Sigmoid colon (tissue), 4 donors: ENCODE results near the gene MPP3.

Experiments used
- EP300 ChIP-seq, 4 donors: sonication (generic); formaldehyde crosslinking; IDR thresholded peaks; one replicate each; pipeline ENCODE4 v1.6.1; 2017; ENCODE audit warnings: antibody characterized with exemption in 4 of 4
- POLR2A ChIP-seq, 2 donors: fragments of 450-650 bp; IDR thresholded peaks; one replicate each; pipeline ENCODE4 v1.6.1; 2016; ENCODE audit warnings: antibody characterized with exemption in 2 of 2, mild to moderate bottlenecking in 2 of 2, moderate library complexity in 2 of 2
- POLR2AphosphoS5 ChIP-seq, 4 donors: sonication (generic); formaldehyde crosslinking; IDR thresholded peaks; one replicate each; pipeline ENCODE4 v1.6.1; 2017; ENCODE audit warnings: antibody characterized with exemption in 4 of 4
- TF ChIP-seq, protein P1 (sequence below), 4 experiments: fragments of 450-650 bp in 3 of 4; fragments of 200-600 bp in 1 of 4; IDR thresholded peaks; one replicate each; pipeline ENCODE4 v1.5.1; 2016 to 2019; ENCODE audit warnings: antibody characterized with exemption in 4 of 4, mild to moderate bottlenecking in 3 of 4, moderate library complexity in 2 of 4

DNA sequence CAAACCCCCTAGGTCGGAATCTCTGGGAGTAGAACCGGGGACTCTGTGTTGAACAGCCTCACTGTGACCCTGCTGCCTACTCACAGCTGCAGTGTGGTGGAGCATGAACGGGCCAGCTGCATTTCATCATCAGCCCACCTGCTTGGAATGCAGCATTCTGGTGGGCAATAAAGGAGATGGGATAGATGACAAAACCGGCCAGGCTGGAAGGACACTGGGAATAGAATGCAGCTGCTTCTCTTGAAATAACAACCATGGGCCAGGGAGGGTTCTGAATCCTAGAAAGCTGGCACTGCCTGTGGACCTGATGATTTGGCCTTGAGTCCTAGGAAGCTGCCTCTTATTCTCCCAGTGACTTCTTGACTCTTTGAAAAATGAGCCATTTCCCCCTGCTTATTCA is 29.2 kb downstream of the MPP3 start:
- TF ChIP-seq POLR2A (IDR thresholded peaks at IDR 0.05) (no peak), EP300 (IDR thresholded peaks at IDR 0.05) (no peak), POLR2AphosphoS5 (IDR thresholded peaks at IDR 0.05) (no peak)
- TF ChIP-seq, protein P1, sequence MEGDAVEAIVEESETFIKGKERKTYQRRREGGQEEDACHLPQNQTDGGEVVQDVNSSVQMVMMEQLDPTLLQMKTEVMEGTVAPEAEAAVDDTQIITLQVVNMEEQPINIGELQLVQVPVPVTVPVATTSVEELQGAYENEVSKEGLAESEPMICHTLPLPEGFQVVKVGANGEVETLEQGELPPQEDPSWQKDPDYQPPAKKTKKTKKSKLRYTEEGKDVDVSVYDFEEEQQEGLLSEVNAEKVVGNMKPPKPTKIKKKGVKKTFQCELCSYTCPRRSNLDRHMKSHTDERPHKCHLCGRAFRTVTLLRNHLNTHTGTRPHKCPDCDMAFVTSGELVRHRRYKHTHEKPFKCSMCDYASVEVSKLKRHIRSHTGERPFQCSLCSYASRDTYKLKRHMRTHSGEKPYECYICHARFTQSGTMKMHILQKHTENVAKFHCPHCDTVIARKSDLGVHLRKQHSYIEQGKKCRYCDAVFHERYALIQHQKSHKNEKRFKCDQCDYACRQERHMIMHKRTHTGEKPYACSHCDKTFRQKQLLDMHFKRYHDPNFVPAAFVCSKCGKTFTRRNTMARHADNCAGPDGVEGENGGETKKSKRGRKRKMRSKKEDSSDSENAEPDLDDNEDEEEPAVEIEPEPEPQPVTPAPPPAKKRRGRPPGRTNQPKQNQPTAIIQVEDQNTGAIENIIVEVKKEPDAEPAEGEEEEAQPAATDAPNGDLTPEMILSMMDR (IDR thresholded peaks at IDR 0.05): no peak
